Astrocyte of the cerebellum (primary cell): ENCODE data around the gene PPP2R2B.

Experiments used
- DNase-seq: peaks from one replicate; pipeline ENCODE4 v3.0.0-alpha.2; 2011; ENCODE audit warnings: low read depth
- H3K4me3 ChIP-seq: 2 replicates; pipeline ENCODE4 v1.5.1; 2011; ENCODE audit warnings: mild to moderate bottlenecking, low read depth, low read length, moderate library complexity
- CTCF ChIP-seq: IDR thresholded peaks from 2 replicates; pipeline ENCODE4 v1.5.1; 2012; ENCODE audit warnings: low read length, low read depth, moderate library complexity, mild to moderate bottlenecking; ENCODE audit errors: missing control alignments
- in situ Hi-C: cut with HindIII; loops from 2 replicates; pipeline ENCODE4 v1.10.0; 2017; ENCODE audit warnings: low sequenced_read_pairs

PPP2R2B gene

GRCh38 chr5:146797658-146798057 is 80.9 kb downstream of the PPP2R2B start:
- DNase-seq = no peak
- no peak overlapping the region for H3K4me3 ChIP-seq
- TF ChIP-seq CTCF = no peak
- in situ Hi-C loops = no loop called here

- no peak for DNase-seq
- no peak overlapping the region for H3K4me3 ChIP-seq
- no peak for TF ChIP-seq CTCF
- in situ Hi-C loops = no loop called here
Measured at GRCh38 chr5:146796911-146797310, 81.6 kb downstream of the PPP2R2B start.

DNA sequence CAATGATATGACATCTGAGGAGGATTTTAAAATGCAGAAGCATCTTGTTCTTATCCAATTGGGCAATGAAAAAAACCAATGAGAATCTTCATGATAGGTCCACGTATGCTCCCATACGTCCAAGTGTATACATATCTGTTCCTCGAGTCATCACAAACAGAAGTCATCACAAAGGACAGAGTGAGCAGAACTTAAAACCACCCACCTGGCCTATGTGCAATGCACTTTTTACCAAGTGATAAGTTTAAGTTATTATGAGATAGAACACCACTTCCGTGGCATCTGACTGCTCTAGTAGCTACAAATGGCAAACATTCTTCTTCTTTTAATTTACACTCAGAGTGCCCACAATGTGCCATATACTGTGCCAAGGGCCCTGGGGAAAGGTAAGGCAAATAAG is 82.4 kb downstream of the PPP2R2B start:
- no peak for DNase-seq
- in situ Hi-C loops = no loop called here
- no peak for TF ChIP-seq CTCF
- no peak overlapping the region for H3K4me3 ChIP-seq

GRCh38 chr5:146794326-146795029 is 84.1 kb downstream of the PPP2R2B start:
- TF ChIP-seq CTCF = no peak
- in situ Hi-C loops = no loop called here
- no peak overlapping the region for H3K4me3 ChIP-seq
- no peak for DNase-seq

DNA sequence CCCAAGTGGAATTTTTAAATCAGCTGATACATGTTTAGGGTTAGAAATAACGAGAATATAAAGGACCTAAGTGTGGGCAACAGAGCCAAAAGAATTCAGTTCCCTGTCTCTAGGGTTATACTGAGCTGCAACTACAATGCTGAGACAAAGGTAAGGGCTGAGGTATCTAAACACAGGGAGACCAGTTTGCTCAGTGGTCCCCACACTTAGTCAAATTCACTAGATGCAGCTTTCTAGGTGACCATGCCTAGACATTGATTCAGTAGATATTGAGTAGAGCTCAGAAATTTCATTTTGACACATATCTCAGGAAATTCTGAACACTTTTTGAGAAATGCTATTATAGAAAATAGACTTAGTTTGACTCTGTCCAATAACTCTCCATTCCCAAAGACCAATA is 84.8 kb downstream of the PPP2R2B start:
- in situ Hi-C loops = no loop called here
- no peak overlapping the region for H3K4me3 ChIP-seq
- TF ChIP-seq CTCF = no peak
- DNase-seq = no peak

GRCh38 chr5:146791471-146791870 is 87.1 kb downstream of the PPP2R2B start:
- H3K4me3 ChIP-seq = no peak overlapping the region
- in situ Hi-C loops = no loop called here
- DNase-seq = no peak
- TF ChIP-seq CTCF = no peak
